Endothelial cell of umbilical vein (primary cell): Measurements from ENCODE around the gene ZBTB21.

ENCODE experiments used
- EZH2 ChIP-seq: IDR thresholded peaks from 2 replicates; pipeline ENCODE4 v1.6.1; 2012; ENCODE audit warnings: borderline replicate concordance, low read depth, mild to moderate bottlenecking, moderate library complexity, low read length, inconsistent platforms; ENCODE audit not compliant: severe bottlenecking
- FOS ChIP-seq: IDR thresholded peaks from 2 replicates; pipeline ENCODE4 v1.6.1; 2011; ENCODE audit warnings: mild to moderate bottlenecking, low read length, moderate library complexity, borderline replicate concordance; ENCODE audit not compliant: insufficient read depth
- GATA2 ChIP-seq: IDR thresholded peaks from 2 replicates; pipeline ENCODE4 v1.7.0; 2011; ENCODE audit warnings: low read depth, mild to moderate bottlenecking, moderate library complexity, mixed read lengths, low read length; ENCODE audit not compliant: insufficient read length, insufficient read depth
- JUN ChIP-seq: IDR thresholded peaks from 2 replicates; pipeline ENCODE4 v1.6.1; 2011; ENCODE audit warnings: borderline replicate concordance, low read depth; ENCODE audit not compliant: insufficient read length, insufficient read depth
- MYC ChIP-seq: IDR thresholded peaks from one replicate; pipeline ENCODE4 v1.6.1; 2011; ENCODE audit warnings: mild to moderate bottlenecking, low read depth, low read length
- POLR2A ChIP-seq: IDR thresholded peaks from 2 replicates; pipeline ENCODE4 v1.6.1; 2012; ENCODE audit warnings: low read depth, mild to moderate bottlenecking, control low read depth, low read length
- POLR2AphosphoS5 ChIP-seq: IDR thresholded peaks from 2 replicates; pipeline ENCODE4 v1.6.1; 2012; ENCODE audit warnings: low read depth, mild to moderate bottlenecking, control low read depth, low read length, moderate library complexity; ENCODE audit not compliant: insufficient read depth
- TF ChIP-seq, protein P1 (sequence below), 2 donors: IDR thresholded peaks; 1 replicate in 1 of 2; 2 replicates in 1 of 2; pipeline ENCODE4 v1.5.1; 2011; ENCODE audit warnings: low read length in 2 of 2, mild to moderate bottlenecking in 2 of 2, moderate library complexity in 2 of 2, control low read depth in 1 of 2, inconsistent platforms in 1 of 2, low read depth in 1 of 2; ENCODE audit not compliant: insufficient read depth in 1 of 2; ENCODE audit errors: extremely low read depth in 1 of 2
- TF ChIP-seq, protein P2 (sequence below): IDR thresholded peaks from 2 replicates; pipeline ENCODE4 v1.6.1; 2011; ENCODE audit not compliant: insufficient read depth, insufficient read length

DNA sequence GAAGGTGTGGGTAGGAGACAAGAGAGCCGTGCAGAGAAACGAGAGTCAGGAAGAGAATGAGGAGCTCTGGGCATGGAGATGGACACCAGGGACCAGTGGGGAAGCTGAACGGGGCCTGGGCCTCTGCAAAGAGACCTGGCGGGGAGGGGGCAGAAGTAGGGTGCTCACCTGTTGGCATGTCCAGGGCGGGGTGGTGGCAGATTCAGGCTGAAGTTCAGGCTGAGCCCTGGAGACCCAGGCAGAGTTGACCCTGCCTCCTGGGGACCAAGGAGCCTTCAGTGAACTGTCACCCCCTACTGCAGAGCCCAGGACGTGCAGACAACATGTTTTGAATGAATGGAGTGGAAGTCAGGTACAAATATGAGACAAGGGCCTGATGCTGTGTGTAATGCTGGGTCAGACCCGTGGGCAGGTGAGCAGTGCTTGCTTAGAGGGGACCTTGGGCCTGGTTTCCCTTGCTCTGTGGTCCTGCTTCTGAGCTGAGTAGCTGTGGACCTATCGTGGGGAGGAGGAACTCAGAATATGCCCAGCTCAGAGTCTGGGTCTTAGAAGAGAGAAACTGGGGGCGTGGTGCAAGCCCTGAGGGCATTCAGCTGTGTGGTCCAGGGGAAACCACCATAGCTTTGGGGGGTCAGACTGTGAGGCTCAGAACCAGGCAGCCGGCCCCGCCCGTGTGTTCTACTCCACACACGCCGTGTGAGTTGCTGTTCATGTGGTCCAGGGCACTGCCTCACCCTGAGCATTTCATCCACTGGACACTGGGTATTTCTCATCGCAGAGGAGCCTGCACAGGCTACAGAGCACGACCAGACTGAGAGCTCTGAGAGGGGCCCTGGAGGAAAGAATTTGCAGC, 39.6 kb upstream of the ZBTB21 start:
- TF ChIP-seq, protein P1, sequence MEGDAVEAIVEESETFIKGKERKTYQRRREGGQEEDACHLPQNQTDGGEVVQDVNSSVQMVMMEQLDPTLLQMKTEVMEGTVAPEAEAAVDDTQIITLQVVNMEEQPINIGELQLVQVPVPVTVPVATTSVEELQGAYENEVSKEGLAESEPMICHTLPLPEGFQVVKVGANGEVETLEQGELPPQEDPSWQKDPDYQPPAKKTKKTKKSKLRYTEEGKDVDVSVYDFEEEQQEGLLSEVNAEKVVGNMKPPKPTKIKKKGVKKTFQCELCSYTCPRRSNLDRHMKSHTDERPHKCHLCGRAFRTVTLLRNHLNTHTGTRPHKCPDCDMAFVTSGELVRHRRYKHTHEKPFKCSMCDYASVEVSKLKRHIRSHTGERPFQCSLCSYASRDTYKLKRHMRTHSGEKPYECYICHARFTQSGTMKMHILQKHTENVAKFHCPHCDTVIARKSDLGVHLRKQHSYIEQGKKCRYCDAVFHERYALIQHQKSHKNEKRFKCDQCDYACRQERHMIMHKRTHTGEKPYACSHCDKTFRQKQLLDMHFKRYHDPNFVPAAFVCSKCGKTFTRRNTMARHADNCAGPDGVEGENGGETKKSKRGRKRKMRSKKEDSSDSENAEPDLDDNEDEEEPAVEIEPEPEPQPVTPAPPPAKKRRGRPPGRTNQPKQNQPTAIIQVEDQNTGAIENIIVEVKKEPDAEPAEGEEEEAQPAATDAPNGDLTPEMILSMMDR (IDR thresholded peaks at IDR 0.05; ENCODE audit: extremely low read depth in 1 of 2, insufficient read depth in 1 of 2, low read depth in 1 of 2, low read length in 2 of 2) = no peak
- TF ChIP-seq EZH2 = no peak
- TF ChIP-seq, protein P2, sequence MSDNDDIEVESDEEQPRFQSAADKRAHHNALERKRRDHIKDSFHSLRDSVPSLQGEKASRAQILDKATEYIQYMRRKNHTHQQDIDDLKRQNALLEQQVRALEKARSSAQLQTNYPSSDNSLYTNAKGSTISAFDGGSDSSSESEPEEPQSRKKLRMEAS = no peak
- no peak for TF ChIP-seq POLR2A
- TF ChIP-seq POLR2AphosphoS5 = no peak
- no peak for TF ChIP-seq FOS
- TF ChIP-seq JUN = no peak
- no peak for TF ChIP-seq MYC
- TF ChIP-seq GATA2 = no peak
